ENCODE measurements around the gene CIROP.
A peak's percentile ranks its signal among the peaks of the same experiment; 100 is the strongest.

The CIROP gene

DNA sequence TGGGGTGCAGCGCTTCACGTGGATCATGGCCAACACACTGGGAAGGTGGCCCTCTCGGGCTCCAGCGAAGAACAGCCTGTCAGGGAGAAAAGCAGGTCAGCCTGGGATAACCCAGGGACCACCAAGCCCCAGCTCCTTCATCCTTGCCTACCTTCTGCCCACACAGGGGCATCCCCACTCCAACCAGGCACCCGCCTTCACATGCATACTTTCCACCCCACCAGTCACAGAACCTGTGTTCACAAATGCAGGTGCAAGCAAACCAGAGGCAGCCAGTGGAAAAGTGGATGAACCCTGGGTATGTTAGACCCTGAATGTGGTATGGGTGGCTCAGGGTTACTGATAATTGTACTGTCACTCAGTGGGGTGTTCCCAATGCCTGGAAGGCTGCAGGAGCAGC, 26.7 kb upstream of the CIROP start:
- no peak for DNase-seq (ENCODE audit: low spot score)

DNA sequence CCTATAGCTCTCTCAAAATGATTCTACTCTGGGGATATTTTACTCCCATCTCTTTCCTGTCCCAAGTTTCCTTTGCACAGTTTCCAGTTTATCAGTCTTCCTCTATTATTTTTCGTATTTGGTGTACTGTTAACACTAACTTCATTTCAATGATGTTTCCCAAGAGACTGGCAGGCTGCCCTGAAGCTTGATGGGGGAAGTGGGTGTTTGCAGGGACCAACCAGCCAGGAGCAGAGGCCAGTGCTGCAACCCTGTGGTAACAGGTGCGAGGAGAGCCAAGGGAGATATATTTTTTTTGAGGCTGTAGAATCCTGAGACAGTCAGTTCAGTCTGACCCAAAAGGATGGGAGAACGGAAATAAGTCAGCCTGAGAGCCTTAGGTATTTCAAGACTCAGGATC, 26.1 kb upstream of the CIROP start:
- DNase-seq (ENCODE audit: low spot score), result no peak

DNA sequence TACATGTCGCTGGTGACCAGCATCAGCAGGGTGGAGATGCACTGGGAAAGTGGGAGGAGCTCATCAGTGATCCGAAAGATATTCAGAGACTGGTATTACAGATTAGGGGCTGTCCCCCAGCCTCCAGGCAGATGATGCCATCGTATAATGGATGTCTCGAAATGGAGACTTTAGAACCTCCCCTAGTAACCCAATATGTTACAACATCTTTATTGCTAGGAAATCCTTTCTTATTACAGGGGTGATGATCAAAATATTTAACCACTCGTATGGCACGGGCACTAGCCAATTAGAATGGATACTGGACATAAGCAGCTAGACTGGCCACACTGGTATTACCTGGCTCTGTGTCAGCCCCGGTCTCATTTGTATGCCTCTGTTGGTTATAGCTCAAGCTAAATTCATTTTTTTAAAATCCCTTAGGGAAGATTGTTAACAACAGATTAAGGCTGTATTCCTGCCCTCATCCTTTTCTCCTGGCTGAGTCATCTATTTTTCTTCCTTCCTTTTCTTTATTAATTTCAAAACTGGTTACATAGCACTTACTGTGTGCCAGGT, 25.0 kb upstream of the CIROP start:
- no peak for DNase-seq (ENCODE audit: low spot score)

DNA sequence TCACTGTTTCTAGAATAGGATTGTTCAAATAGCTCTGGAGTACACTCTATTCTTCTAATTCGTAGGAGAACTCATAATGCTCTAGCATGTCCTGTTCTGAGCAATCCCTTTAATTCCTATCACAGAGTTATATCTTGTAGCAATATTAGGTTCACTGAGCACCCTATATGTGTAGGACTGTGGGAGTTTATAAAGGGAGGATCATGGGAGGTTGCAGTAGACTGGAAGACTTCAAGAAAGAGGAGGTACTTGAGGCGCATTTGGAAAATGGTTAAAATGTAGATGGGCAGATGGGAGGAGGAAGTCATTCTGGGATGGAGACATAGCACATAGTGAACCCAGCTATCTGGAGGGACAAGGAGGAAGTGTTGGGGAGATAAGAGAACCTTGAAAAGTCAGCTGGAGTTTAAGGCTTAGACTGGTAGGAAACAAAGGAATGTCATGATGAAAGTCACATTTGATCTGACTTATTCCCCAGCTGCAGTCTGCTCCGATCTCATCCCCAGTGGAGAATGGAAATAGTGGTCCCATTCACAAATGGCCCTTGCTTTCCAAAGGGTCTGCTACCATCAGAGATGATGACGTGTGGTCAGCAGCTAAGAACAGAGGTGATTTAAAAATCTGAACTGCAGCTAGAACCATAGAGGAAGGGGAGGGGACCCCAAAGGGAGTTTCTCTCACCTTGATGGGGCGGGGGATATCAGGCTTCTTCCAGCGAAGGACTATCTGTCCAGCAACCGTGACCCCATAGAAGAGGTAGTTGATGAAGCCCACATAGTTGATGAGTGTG, 24.4 kb upstream of the CIROP start:
- no peak for DNase-seq (ENCODE audit: low spot score)

DNA sequence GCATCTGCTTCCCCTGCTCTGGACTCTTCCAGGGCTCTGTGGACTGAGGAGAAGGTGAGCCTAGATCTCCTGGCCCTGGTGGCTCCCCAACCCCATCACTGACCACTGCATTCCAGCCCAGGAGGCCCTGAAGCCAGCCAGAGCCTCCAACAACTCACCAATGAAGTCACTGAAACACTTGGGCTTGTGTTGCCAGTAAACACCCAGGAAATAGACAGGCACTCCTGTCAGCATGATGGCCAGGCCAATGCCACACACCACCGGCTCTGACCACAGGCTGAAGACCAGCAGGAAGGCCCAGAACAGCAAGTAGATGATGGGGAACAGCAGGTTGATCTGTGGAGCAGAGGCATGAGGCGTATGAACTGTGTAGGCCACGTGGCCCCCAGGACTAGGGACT, 23.1 kb upstream of the CIROP start:
- no peak for DNase-seq (ENCODE audit: low spot score)

DNA sequence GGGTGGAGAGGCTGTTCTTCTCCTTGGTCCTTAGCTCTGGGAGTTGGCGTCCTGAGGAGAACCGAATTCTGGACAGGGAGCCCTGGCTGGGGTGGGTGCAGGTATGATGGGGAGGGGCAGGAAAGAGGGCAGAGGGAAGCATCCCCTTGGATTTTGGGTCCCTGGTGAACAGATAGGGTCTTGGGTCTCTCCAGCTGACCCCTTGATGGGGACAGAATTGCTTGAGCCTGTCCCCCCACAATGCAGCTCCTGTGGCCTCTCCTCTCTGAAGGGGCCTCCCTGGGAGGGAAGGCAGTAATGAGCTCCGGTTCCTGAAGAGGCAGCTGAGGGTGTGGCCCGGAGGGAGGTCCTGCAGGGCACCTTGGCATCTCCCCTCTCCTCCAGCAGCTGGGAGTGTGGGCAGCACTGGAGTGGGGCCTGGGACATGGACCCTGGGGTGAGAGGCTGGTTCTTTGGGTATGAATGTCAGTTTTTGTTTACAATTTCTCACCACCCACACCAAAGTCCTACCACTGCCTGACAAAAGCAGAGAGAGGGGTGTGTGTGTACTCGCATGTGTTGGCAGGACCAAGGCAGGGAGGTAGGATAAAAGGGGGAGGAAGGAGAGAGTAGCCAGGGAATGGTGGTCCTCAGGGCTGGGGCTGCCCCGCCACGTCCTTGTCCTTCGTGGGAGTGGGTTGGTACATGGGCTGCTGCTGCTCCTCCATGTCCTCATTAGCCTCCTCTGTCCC, 21.9 kb upstream of the CIROP start:
- DNase-seq (ENCODE audit: low spot score), result no peak

DNA sequence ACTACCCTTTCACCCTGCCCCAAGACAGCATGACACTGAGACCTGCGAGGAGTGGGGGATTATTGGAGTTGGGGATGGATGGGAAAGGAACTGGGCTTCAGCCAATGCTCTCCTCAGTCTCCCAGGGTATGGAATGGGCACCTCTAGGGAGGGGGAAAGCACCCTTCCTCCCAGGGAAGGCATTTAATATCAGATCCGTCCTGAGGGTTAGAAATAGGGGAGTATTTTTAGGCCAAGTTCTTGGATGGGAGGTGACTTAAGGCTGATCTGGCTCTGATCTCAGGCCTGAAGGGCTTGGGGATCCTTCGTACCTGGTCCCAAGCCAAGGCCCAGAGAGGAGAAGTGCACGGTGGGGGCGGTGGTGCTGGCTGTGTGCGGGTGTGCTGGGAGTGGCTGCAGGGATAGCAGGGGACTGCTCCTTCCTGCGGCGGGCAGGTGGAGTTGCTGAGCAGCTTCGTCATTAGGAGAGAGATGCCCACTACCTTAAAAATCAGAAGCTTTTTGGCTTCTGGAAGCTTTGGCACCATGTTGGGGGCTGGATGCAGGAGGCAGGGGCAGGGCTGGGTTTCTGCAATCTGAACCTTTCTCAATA, 21.2 kb upstream of the CIROP start:
- DNase-seq (ENCODE audit: low spot score), result no peak

DNA sequence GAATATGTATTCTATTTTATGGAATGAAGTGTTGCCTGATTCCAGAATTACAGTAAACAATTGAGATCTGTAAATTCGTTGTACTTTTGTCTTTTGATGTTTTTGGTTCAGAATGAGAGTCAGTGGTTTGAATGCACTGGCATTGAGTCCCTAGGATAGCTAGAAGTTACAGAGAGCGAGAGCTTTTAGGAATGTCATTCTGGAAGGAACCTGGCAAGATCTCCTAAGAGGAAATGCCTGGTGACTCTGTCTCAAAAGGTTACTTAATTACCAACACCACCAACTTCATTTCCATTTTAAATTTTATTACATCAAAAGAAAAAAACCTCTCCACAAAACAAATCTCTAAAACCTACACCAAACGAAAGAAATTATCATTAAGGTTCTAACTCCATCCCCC, 20.2 kb upstream of the CIROP start:
- no peak for DNase-seq (ENCODE audit: low spot score)

DNA sequence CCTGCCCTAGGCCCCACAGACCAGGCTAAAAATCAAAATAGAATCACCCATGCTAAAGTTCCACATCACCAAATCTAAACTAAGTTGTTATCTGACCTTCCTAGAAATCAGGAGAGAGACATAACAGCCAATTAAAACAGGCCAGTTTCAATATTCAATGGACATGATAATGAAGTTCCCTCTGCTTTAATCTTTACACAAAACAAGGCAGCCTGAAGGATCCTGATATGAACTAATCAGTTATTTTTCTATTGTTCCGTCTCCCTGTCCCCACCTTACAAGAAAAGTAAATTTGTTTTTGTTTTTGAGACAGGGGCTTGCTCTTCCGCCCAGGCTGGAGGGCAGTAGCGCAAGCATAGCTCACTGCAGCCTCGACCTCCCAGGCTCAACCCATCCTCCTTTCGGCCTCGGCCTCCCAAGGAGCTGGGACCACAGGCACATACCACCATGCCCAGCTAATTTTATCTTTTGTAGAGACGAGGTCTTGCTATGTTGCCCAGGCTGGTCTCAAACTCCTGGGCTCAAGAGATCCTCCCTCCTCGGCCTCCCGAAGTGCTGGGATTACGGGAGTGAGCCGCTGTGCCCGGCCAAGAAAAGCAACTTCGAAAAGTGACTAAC, 19.7 kb upstream of the CIROP start:
- DNase-seq (ENCODE audit: low spot score), result no peak

DNA sequence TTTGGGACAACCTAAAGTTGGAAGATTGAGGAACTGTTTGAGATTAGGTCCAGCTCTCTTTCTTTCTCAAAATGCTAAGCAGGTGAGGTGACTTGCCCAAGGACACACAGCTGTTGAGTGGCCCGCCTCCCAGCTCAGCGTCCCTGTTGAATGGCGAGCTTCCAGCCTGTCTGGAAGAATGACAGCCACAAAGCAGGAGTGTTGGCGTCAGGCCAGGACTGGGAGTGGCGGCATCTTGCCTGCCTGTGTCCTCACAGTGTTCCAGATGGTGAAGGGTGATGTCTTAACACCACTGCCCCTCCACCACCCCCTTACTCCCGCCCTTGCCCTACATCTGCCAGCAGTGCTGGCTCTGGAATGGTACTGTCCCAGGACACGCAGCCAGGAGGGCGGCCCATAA, 18.6 kb upstream of the CIROP start:
- no peak for DNase-seq (ENCODE audit: low spot score)

DNA sequence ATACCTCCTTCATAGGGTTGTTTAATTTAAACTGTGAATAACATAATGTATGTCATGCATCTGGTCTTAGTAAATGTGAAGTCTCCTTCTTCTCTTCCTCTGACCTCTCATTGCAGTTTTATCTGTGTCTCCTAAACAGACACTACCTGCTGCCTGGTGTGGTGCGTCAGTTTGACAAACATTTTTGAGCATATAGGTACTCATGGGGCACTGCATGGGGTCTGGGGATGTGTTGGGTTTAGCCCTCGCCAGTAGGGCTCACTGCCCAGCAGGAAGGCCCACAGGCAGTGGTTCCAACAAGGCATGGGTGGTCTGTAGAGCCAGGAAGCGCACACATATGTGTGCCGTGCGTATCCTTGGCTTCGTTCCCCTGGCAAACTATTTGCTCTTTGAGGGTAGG, 17.3 kb upstream of the CIROP start:
- DNase-seq (ENCODE audit: low spot score), result no peak

DNA sequence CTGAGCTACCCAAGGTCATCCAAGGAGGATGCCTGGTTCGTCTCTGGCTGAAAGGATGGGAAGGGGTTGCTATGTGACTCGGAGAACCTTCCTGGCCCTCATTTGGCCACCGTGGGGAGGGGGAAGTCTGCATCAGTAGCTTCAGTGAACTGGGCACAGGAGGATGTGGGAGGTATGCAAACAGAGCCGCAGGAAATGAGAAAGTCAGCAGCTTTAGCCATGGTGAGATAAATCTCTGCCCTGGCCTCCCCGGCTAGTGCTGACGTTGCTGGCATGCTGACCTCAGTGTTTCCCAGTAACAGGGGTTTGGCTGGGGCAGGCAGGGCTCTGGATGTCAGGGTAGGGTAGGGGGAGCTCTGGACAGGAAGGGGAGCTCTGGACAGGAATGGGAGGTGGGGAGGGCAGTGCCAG, 16.6 kb upstream of the CIROP start:
- peak; percentile 32 for DNase-seq (ENCODE audit: low spot score)

DNA sequence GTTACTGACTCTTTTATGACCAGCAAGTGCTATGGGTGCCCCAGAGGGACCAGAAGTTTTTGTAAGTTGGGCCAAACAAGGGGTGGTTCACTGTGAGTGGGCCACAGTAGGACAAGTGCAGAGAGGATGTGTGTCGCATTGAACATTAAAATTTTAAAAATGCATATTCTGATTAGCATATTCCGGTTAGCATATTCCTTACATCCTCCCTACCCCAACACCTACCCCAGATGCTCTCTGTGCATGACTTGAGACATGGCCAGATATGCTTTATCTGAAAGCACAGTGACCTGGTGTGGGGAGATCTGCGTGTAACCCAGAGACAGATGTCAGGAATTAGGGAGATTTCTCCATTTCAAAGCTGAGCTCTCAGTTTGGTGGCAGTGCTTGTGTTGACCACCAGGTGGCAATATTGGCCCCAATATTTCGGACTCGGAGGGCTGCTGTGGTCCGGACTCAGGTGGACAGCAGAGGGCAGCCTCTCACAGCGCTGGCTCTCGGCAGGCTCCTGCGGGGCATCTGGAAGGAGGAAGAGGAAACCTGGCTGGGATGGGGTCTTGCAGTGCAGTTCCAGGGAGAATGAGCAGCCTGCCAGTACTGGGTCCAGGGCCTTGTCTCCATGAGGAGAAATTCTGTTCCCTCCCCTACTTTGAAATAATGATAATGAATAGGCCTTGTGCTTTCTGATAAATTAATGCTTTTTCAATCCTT, 15.9 kb upstream of the CIROP start:
- DNase-seq (ENCODE audit: low spot score), result peak; percentile 91

DNA sequence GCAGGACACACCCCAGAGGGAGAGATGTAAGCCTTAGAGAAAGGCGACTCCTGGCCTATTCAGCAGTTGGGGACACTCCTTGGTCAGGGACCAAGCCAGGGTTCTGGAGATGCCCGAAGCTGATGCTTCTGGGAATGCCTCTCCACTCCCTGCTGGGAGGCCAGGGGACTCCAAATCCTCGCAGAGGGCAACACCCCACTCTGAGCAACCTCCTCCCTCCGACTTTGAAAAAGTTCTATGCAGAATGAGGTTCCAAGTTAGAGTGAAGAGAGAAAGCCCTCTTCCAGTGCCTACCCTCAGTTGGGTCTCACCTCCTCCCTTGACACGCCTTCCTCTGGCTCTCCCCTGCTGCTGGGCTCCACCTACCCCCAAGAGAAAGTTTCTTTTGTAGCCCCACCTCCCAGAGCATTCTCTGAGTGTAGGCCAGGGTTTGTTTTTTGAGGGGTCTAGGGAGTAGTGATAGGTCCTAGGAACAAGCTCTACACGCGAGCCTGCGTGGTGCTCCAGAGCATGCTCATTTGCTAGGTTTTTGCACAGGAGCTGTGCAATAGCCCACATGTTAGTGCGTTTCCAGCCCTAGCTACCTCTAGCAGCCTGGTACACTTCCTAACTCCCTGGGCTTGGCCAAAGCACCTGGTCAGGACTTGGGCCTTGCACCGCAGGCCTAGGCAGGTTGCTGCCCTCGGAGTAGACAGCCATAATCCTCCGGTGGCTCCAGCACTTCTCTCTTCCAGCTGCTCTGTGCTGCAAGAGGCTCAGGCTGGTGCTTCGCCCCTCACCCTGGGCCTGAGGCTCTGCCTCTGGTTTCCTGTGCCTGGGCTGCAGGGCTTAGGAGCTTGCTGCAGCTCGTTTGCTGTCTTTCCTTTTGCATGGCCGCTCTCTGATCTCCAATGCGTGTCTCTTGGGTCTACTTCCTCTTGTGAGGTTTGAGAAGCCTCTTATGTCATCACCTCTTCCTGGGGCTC, 14.9 kb upstream of the CIROP start:
- no peak for DNase-seq (ENCODE audit: low spot score)

DNA sequence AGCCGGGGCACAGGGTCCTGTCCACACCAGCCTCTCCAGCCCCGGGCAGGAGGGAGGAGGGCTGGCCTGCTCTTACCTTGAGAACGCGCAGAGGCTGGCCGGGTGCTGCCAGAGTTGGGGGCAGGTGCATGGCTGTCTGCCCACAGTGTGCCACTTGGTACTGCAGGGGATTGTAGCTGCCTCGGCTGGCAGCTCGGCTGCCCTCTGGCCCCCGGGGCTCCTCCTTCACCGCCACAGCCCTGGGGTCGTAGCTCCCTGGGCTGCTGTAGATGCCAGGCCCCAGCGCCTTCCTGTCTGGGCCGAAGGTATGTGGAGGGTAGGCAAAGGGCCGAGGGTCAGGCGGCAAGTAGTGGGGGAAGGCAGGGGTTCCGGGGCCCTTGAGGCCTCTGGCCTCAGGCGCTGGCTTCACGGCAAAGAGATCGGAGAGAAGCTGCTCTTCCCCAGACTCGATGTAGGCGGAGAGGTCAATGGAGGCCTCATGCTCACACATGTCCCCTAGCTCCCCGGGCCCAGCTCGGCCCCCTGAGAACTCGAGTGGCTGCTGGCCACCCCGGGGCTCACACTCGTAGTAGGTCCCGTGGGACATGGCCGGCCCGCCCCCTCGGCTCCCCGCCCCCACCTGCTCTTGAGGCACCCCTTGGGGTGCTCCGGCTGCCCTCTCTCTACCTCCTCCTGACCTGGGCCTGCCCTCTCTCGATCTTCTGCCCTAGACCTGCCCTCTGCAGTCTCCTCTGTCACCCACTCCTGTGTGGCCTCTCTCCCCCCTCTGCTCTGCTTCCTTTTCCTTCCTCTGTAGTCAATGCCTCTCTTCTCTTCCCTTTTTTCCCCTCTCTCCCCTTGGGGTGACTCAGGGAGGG, 13.9 kb upstream of the CIROP start, which contains the start of gene CEBPE:
TSS of gene CEBPE (minus strand) at position 750 of the 857 bp plus-strand sequence. CDS start at position 586, 164 bp downstream.
- DNase-seq (ENCODE audit: low spot score), result no peak

DNA sequence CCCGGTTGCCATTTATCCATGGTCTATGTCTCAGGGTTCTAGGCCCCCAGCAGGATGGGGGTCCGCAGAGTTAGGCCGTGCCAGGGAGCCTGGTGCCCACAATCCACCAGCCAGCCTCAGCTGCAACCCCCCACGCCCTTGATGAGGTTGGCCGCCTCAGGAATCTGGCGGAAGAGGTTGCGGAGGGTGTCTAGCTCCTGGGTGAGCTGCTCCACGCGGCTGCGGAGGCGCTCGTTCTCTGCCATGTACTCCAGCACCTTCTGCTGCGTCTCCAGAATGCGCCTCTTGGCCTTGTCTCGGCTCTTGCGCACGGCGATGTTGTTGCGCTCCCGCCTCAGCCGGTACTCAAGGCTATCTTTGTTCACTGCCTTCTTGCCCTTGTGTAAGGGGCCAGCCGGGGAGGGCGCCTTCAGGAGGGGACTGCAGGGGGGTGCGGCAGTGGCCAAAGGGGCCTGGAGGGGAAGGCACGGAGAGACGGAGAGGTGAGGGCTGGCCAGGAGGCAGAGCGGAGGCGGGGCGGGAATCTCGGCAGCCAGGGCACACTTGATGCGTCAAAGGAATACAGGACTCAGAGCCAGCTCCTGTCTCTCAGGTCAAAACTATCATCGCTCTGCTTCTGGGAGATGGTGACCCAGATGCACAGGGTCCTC, 12.7 kb upstream of the CIROP start:
- DNase-seq (ENCODE audit: low spot score), result no peak

DNA sequence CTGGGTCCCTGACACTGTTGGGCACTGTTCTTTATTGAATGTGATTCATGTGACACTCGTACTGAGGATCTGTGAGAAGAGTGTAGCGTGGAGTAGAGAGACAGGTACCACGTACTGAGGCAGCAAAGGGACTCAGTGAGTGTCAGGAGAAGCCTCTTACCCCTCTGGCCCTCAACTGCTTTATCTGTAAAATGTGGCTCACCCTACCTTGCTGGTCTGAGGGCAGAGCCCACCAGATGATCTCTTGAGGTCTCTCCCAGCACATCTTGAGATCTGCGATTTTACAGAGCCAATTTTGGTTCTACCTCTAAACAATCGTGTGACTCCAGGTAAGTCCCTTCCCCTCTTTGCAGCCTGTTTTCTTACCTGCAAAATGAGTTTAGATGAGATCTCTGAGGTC, 11.1 kb upstream of the CIROP start:
- DNase-seq (ENCODE audit: low spot score), result no peak

DNA sequence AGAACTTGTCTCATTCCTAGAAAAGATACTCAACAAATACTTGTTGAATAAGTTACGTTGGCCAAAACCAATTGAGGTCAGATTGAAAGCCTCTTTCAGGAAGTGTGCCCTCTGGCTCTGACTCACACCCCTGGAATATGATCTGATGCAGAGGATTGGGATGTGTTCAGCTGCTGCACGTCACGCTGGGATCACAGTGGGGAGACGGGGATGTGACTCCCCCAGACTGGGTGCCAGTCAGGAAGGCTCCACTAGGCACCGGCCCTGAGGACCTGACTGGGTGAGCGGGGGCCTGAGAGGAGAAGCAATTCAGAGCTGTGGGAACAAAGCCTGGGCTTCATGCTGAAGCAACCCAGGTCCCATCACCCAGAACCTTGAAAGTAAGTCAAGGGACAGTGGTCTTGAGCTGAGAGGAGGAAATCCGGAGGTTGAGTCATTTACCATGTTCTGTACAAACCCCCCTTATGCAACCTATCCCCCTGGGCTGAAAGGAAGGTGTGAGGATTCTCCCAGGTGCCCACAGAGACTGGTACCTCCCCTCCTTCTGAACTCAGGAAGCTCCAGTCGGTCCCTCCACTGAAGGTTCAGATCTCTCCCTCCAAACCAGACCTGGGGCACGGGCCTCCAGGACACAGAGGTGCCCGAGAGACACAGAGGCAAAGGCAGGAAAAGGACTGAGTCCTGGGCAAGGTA, 10.4 kb upstream of the CIROP start:
- DNase-seq (ENCODE audit: low spot score), result peak; percentile 99

DNA sequence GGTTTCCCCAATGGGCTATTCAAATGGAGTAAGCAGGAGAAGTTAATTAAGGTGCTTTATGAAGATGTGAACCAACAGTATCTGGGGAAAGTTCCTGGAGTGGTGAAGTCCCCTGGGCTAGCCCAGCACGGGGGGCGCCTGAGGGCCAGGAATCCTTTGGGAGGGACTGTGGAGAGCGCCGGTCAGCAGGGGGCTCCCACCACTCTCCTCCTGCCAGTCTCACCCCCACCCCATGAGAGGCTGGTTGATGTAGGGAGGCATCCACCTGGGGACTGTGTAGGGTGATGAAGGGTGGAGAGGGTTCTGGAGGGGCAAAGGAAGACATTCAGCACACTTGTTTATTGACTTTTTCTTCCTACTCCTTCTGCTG, 9.9 kb upstream of the CIROP start:
- DNase-seq (ENCODE audit: low spot score), result no peak
